H1 (cell line): Measurements from ENCODE around the gene CAMTA1.
A peak's percentile ranks its signal among the peaks of the same experiment; 100 is the strongest.

ENCODE experiments used
- EGR1 ChIP-seq: IDR thresholded peaks from 2 replicates; pipeline ENCODE4 v1.6.1; 2011; ENCODE audit warnings: low read depth, low read length, borderline replicate concordance
- EP300 ChIP-seq, 2 experiments: IDR thresholded peaks; 1 replicate in 1 of 2; 2 replicates in 1 of 2; pipeline ENCODE4 v1.6.1; 2011 to 2012; ENCODE audit warnings: low read depth in 2 of 2, low read length in 2 of 2, mild to moderate bottlenecking in 2 of 2, borderline replicate concordance in 1 of 2, inconsistent platforms in 1 of 2, moderate library complexity in 1 of 2
- EZH2 ChIP-seq: fragments of 200-600 bp; sonication (generic); IDR thresholded peaks from 2 replicates; pipeline ENCODE4 v1.7.1; 2012; ENCODE audit warnings: low read depth, mild to moderate bottlenecking, moderate library complexity, low read length, inconsistent platforms; ENCODE audit not compliant: severe bottlenecking
- POLR2A ChIP-seq, 2 experiments: IDR thresholded peaks; 1 replicate in 1 of 2; 2 replicates in 1 of 2; pipeline ENCODE4 v1.6.1; 2011; ENCODE audit warnings: low read depth in 2 of 2, low read length in 2 of 2, mild to moderate bottlenecking in 2 of 2; ENCODE audit errors: control extremely low read depth in 1 of 2
- POLR2AphosphoS5 ChIP-seq: IDR thresholded peaks from 2 replicates; pipeline ENCODE4 v1.6.1; 2011; ENCODE audit warnings: low read depth, low read length
- ZNF274 ChIP-seq: IDR thresholded peaks from 2 replicates; pipeline ENCODE4 v1.7.0; 2012; ENCODE audit warnings: low read length, borderline replicate concordance; ENCODE audit errors: extremely low read depth
- TF ChIP-seq, protein P1 (sequence below), 3 experiments: IDR thresholded peaks; 1 replicate in 2 of 3; 2 replicates in 1 of 3; pipeline versions ENCODE4 v1.5.1 to v1.6.1; 2011; ENCODE audit warnings: low read length in 3 of 3, mild to moderate bottlenecking in 3 of 3, inconsistent platforms in 2 of 3, low read depth in 1 of 3, moderate library complexity in 1 of 3; ENCODE audit not compliant: insufficient read depth in 1 of 3; ENCODE audit errors: control extremely low read depth in 1 of 3

DNA sequence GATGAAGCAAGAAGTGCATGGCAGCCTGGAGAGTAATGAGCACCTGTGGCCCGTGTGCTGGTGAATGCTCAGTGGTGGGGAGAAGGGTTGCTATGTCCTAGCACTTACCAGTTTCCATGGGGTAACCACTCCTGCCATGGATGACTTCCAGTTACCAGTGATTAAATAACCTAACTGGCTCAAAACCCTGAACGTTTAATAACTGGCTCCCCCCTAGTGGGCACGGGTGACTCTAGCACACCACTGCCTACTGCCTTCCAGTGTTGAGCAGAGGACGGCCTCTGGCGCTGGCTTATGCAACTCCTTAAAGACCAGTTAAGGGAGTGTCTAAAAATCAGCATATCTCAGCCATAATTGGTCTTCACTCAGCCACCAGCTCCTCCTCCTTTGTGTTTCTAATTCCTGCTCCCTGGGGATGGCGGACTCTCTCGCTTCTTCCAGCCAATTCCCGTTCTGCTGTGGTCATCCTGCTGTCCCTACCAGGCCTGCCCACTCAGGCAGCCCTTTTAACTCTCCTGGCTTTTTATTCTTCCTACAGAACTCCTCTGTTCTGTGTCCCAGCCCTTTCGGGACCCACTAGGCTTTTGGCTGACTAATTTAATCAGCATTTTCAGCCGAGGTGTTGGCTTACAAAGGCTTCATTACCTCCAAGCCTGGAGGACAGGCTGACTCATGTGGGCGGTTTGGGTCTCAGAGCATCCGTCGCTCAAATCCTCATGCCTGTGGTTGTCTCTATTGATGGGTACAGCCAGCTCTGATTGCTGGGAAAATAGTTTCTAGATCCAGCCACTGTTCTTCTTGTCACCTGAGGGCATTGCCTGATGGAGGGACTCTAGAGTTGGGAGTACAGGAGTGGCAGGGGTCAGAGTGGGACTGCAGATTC, 332.4 kb downstream of the CAMTA1 start:
- no peak for TF ChIP-seq EZH2
- TF ChIP-seq, protein P1, sequence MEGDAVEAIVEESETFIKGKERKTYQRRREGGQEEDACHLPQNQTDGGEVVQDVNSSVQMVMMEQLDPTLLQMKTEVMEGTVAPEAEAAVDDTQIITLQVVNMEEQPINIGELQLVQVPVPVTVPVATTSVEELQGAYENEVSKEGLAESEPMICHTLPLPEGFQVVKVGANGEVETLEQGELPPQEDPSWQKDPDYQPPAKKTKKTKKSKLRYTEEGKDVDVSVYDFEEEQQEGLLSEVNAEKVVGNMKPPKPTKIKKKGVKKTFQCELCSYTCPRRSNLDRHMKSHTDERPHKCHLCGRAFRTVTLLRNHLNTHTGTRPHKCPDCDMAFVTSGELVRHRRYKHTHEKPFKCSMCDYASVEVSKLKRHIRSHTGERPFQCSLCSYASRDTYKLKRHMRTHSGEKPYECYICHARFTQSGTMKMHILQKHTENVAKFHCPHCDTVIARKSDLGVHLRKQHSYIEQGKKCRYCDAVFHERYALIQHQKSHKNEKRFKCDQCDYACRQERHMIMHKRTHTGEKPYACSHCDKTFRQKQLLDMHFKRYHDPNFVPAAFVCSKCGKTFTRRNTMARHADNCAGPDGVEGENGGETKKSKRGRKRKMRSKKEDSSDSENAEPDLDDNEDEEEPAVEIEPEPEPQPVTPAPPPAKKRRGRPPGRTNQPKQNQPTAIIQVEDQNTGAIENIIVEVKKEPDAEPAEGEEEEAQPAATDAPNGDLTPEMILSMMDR (IDR thresholded peaks at IDR 0.05; ENCODE audit: control extremely low read depth in 1 of 3, insufficient read depth in 1 of 3, low read depth in 1 of 3, low read length in 3 of 3): peak in 2 of 3 experiments; percentile 11 to 30; a peak in 2 of 4 replicates
- TF ChIP-seq POLR2A (IDR thresholded peaks at IDR 0.05; ENCODE audit: control extremely low read depth in 1 of 2, low read depth in 2 of 2, low read length in 2 of 2): no peak
- TF ChIP-seq ZNF274: no peak
- TF ChIP-seq EGR1: no peak
- no peak for TF ChIP-seq POLR2AphosphoS5
- TF ChIP-seq EP300 (IDR thresholded peaks at IDR 0.05; ENCODE audit: borderline replicate concordance in 1 of 2, low read depth in 2 of 2, low read length in 2 of 2): no peak
